ENCODE measurements around the gene PARD3B. TPM values are rescaled to one million over a fixed set of nuclear protein-coding genes. Genes with fewer than 3 reads are reported as not detected.
"Not testable (repeated sequence)": the region's sequence is repeated elsewhere in the genome, so short reads cannot be mapped to it uniquely, and the experiment has no call there.

Gene PARD3B
- total and polyA plus RNA-seq, 8 donors, result 1.8 to 42.6 (median 15.1) TPM

DNA sequence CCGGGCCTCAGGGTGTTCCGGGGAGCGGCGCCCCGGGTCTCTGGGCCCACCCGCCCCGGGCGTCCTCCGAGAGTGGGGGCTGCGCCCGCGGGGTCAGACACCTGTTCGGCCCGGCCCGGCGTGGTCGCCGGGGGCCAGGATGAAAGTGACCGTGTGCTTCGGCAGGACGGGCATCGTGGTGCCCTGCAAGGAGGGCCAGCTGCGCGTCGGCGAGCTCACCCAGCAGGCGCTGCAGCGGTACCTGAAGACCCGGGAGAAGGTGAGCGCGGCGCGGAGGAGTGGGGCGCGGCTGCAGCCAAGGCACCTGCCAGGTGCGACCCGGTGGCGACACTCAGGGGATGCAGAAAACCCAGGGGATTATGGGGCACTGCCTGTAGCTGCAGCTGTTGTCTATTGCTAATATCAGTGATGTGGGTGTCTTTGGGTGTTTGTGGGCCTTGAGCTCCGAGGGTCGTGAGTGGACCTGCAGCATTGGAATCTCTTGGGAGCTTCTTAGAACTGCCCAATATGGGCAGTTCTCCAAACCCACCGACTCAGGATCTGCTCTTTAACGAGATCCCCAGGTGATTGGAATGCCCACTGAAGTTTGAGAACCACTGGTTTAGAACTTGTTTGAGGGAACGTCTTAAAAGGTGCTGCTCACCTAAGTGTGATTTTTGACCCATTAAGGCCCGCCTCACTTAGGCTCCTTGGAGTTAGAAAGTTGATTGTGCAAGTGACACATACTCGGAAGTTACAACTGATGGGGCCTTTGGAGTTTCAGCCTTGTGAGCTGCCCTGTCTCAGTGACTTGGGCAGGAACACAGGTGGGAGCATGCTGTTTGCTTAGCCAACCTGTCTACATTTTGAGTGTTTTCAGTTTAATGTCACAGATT lies 823 bp downstream of the PARD3B start:
- WGBS, 5 donors, result 2 to 11% (median 3%) methylated on average over 10 to 45 of the region's 45 CpGs
- TF ChIP-seq, protein P1, sequence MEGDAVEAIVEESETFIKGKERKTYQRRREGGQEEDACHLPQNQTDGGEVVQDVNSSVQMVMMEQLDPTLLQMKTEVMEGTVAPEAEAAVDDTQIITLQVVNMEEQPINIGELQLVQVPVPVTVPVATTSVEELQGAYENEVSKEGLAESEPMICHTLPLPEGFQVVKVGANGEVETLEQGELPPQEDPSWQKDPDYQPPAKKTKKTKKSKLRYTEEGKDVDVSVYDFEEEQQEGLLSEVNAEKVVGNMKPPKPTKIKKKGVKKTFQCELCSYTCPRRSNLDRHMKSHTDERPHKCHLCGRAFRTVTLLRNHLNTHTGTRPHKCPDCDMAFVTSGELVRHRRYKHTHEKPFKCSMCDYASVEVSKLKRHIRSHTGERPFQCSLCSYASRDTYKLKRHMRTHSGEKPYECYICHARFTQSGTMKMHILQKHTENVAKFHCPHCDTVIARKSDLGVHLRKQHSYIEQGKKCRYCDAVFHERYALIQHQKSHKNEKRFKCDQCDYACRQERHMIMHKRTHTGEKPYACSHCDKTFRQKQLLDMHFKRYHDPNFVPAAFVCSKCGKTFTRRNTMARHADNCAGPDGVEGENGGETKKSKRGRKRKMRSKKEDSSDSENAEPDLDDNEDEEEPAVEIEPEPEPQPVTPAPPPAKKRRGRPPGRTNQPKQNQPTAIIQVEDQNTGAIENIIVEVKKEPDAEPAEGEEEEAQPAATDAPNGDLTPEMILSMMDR (IDR thresholded peaks at IDR 0.05), result no peak
- TF ChIP-seq POLR2A (IDR thresholded peaks at IDR 0.05) (no peak), EP300 (IDR thresholded peaks at IDR 0.05) (no peak), POLR2AphosphoS5 (IDR thresholded peaks at IDR 0.05) (no peak)
- H3K27me3 ChIP-seq, result peaks cover 0 to 10% (median 0%) of the 10 kb centered on the region in 3 donors
- intact Hi-C loops (cut with DNase I; ENCODE audit: low total_unique reads), result no loop called here
- H3K4me3 ChIP-seq, result peak overlapping the region; percentile 69 to 86 (median 83)
- no peaks in the 10 kb centered on the region for H3K36me3 ChIP-seq
- DNase-seq, result peak; percentile 48 to 80
- peaks cover 10 to 50% (median 32%) of the 10 kb centered on the region in 4 donors for H3K4me1 ChIP-seq
- H3K9me3 ChIP-seq, result no peaks in the 10 kb centered on the region
- H3K27ac ChIP-seq, result peak overlapping the region; percentile 87 to 92 (median 91)

- H3K27ac ChIP-seq, result peak overlapping the region in 3 of 5 donors; percentile 30 to 61 (median 49)
- no peak overlapping the region for H3K4me3 ChIP-seq
- H3K27me3 ChIP-seq, result peaks cover 0 to 1% (median 0%) of the 10 kb centered on the region in 3 donors
- no peaks in the 10 kb centered on the region for H3K36me3 ChIP-seq
- no peaks in the 10 kb centered on the region for H3K9me3 ChIP-seq
- intact Hi-C loops (cut with DNase I; ENCODE audit: low total_unique reads), result no loop called here
- 43 to 68% (median 59%) methylated on average over 3 of the region's 3 CpGs for WGBS, 5 donors
- TF ChIP-seq, protein P1 (IDR thresholded peaks at IDR 0.05), result no peak
- TF ChIP-seq EP300 (IDR thresholded peaks at IDR 0.05) (no peak), POLR2A (IDR thresholded peaks at IDR 0.05) (no peak), POLR2AphosphoS5 (IDR thresholded peaks at IDR 0.05) (no peak)
- peak in 1 of 2 donors; percentile 54 for DNase-seq
- H3K4me1 ChIP-seq, result peaks cover 4 to 43% (median 26%) of the 10 kb centered on the region in 4 donors
These were observed 5.7 kb downstream of the PARD3B start for GRCh38 chr2:204550751-204551511.

DNA sequence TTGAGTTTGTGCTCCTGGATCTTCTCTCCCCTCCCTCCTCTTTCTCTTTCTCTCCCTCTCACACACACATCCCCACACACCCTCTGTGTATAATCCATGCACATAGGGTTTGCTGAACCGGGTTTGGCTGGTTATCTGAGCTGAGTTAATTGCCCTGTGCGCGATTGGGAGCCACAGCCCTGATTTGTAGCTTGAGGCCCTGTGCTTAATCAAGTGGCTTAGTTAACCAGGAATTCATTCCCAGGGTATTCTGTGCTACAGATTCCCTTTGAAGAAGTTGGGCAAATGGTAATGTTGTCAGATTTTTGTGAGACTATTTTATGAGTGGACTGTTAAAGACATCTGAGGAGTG lies 6.2 kb downstream of the PARD3B start:
- H3K27me3 ChIP-seq, result no peaks in the 10 kb centered on the region
- peak in 1 of 2 donors; percentile 36 for DNase-seq
- no peaks in the 10 kb centered on the region for H3K36me3 ChIP-seq
- WGBS, 5 donors, result 40 to 74% (median 50%) methylated on average over 3 of the region's 3 CpGs
- TF ChIP-seq POLR2A (IDR thresholded peaks at IDR 0.05) (no peak), POLR2AphosphoS5 (IDR thresholded peaks at IDR 0.05) (no peak), EP300 (IDR thresholded peaks at IDR 0.05) (no peak)
- TF ChIP-seq, protein P1 (IDR thresholded peaks at IDR 0.05), result no peak
- H3K27ac ChIP-seq, result peak overlapping the region in 3 of 5 donors; percentile 30 to 61 (median 49)
- intact Hi-C loops (cut with DNase I; ENCODE audit: low total_unique reads), result no loop called here
- no peaks in the 10 kb centered on the region for H3K9me3 ChIP-seq
- H3K4me3 ChIP-seq, result no peak overlapping the region
- H3K4me1 ChIP-seq, result peaks cover 4 to 37% (median 22%) of the 10 kb centered on the region in 4 donors

DNA sequence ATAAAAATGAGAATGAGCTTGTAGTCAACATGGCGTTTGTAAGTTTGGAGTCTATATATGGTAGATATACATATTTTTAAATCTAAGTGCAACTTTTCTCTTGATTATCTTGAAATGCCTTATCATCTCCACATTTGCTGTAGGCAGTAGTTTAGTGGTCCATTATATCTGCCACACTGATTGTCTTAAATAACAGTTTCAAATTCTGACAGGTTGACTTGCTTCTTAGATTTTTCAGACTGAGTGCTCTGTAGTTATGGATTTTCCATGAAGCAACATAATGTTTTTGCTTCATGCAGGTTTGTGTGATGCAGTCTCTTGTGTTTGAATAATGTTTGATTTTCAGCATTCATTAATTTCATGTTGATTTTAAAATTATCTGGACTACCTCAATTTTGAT lies 12.3 kb downstream of the PARD3B start:
- TF ChIP-seq, protein P1 (IDR thresholded peaks at IDR 0.05), result no peak
- TF ChIP-seq EP300 (IDR thresholded peaks at IDR 0.05) (no peak), POLR2A (IDR thresholded peaks at IDR 0.05) (no peak), POLR2AphosphoS5 (IDR thresholded peaks at IDR 0.05) (no peak)
- no peak for DNase-seq
- WGBS, 5 donors, result 77 to 93% (median 92%) methylated on average over 1 of the region's 1 CpG
- intact Hi-C loops (cut with DNase I; ENCODE audit: low total_unique reads), result no loop called here
- Histone ChIP-seq H3K27me3 (no peaks in the 10 kb centered on the region), H3K9me3 (peaks cover 0 to 8% (median 0%) of the 10 kb centered on the region in 4 donors), H3K27ac (no peak overlapping the region), H3K36me3 (no peaks in the 10 kb centered on the region), H3K4me1 (no peaks in the 10 kb centered on the region), H3K4me3 (no peak overlapping the region)

GRCh38 chr2:204559358-204559757 lies 14.1 kb downstream of the PARD3B start:
- DNase-seq; H3K4me1 ChIP-seq; H3K9me3 ChIP-seq; H3K27me3 ChIP-seq; H3K27ac ChIP-seq; intact Hi-C loops (cut with DNase I; ENCODE audit: low total_unique reads); H3K36me3 ChIP-seq; H3K4me3 ChIP-seq: not testable (repeated sequence)

Measured in stomach (tissue), 9 donors.